Spleen (tissue), 11 donors: Measurements from ENCODE around the gene GNB3. TPM values are rescaled to one million over a fixed set of nuclear protein-coding genes. Genes with fewer than 3 reads are reported as not detected.
A peak's percentile ranks its signal among the peaks of the same experiment; 100 is the strongest.
"Not testable (repeated sequence)": the region's sequence is repeated elsewhere in the genome, so short reads cannot be mapped to it uniquely, and the experiment has no call there.

Experiments used
- DNase-seq: peaks from one replicate; pipeline ENCODE4 v3.0.0-alpha.2; 2020
- H3K27ac ChIP-seq, 8 donors: fragments of 200-600 bp; sonication (generic) in 7 of 8; 1 replicate in 4 of 8; 2 replicates in 4 of 8; pipeline versions ENCODE4 v1.5.0 to v1.8.0; 2016 to 2021; ENCODE audit warnings: inconsistent platforms in 4 of 8, mild to moderate bottlenecking in 4 of 8, moderate library complexity in 1 of 8
- H3K27me3 ChIP-seq, 7 donors: fragments of 200-600 bp; sonication (generic) in 6 of 7; replicated peaks in 1 of 7; 1 replicate in 4 of 7; 2 replicates in 3 of 7; pipeline versions ENCODE4 v1.5.0 to v1.8.0; 2016 to 2021; ENCODE audit warnings: inconsistent platforms in 3 of 7, mild to moderate bottlenecking in 1 of 7
- H3K36me3 ChIP-seq, 6 donors: fragments of 200-600 bp; sonication (generic) in 5 of 6; 1 replicate in 4 of 6; 2 replicates in 2 of 6; pipeline versions ENCODE4 v1.5.0 to v1.8.0; 2016 to 2021; ENCODE audit warnings: inconsistent platforms in 2 of 6
- H3K4me1 ChIP-seq, 6 donors: fragments of 200-600 bp; sonication (generic) in 5 of 6; 1 replicate in 3 of 6; 2 replicates in 3 of 6; pipeline versions ENCODE4 v1.5.0 to v1.8.0; 2016 to 2021; ENCODE audit warnings: inconsistent platforms in 3 of 6
- H3K4me3 ChIP-seq, 8 donors: fragments of 200-600 bp; sonication (generic) in 7 of 8; 1 replicate in 4 of 8; 2 replicates in 4 of 8; pipeline versions ENCODE4 v1.5.0 to v1.8.0; 2016 to 2021; ENCODE audit warnings: inconsistent platforms in 4 of 8, mild to moderate bottlenecking in 4 of 8, moderate library complexity in 2 of 8
- H3K9me3 ChIP-seq, 8 donors: fragments of 200-600 bp; sonication (generic) in 7 of 8; 1 replicate in 4 of 8; 2 replicates in 4 of 8; pipeline versions ENCODE4 v1.5.0 to v1.8.0; 2016 to 2021; ENCODE audit warnings: inconsistent platforms in 4 of 8
- POLR2A ChIP-seq, 3 donors: fragments of 450-650 bp; IDR thresholded peaks; one replicate each; pipeline ENCODE4 v1.5.1; 2017; ENCODE audit warnings: antibody characterized with exemption in 3 of 3, mild to moderate bottlenecking in 1 of 3
- POLR2AphosphoS5 ChIP-seq, 3 donors: sonication (generic); formaldehyde crosslinking; IDR thresholded peaks; one replicate each; pipeline ENCODE4 v1.5.1; 2017; ENCODE audit warnings: antibody characterized with exemption in 3 of 3
- WGBS, 5 donors: extraction: QIAGEN DNeasy Blood & Tissue Kit in 3 of 5; methylation state at CpG; one replicate each; pipeline versions ENCODE4 v1.1.5 to v1.1.7; 2013 to 2018; 5-methylcytosine and 5-hydroxymethylcytosine counted together
- intact Hi-C: fragments of 100-400 bp; cut with DNase I; formaldehyde crosslinking; loops from one replicate; pipeline ENCODE4 v1.15.0; 2023; ENCODE audit warnings: low total_unique reads
- polyA plus RNA-seq, 3 donors: library from polyadenylated mRNA; stranded (reverse); fragments of 200-250 nt; gene quantifications; one replicate each; pipeline ENCODE4 v1.2.1, GENCODE V29; 2013
- total RNA-seq, 7 donors: library from RNA; depleted of rRNA in 3 of 7; stranded (reverse); fragments of >200 nt in 3 of 7; fragmentation: NEBNext Ultra II Directional in 4 of 7; extraction: Animal tissue kit (Norgen Biotek cat#: 25700) in 4 of 7; gene quantifications; one replicate each; pipeline versions ENCODE4 v1.1.0 to v1.2.1, GENCODE V29; 2016 to 2021
- TF ChIP-seq, protein P1 (sequence below), 11 experiments: fragments of 200-600 bp in 7 of 11; fragments of 450-650 bp in 4 of 11; sonication (generic) in 4 of 11; IDR thresholded peaks in 8 of 11; conservative IDR thresholded peaks in 3 of 11; 1 replicate in 7 of 11; 2 replicates in 4 of 11; pipeline versions ENCODE4 v1.4.0 to v1.8.0; 2016 to 2021; ENCODE audit warnings: antibody characterized with exemption in 11 of 11, inconsistent platforms in 4 of 11, mild to moderate bottlenecking in 1 of 11
- donor health status: healthy with polysubstance abuse.
- donor health status: DM: no; HTN: no; CAD: no; lungs with moderate emphysema.
- donor health status: DM: no; HTN: no; CAD: no.
- donor health status: Bipolar disorder and iron deficiency.
- donor health status: healthy.
- donor health status: DM: no; HTN: no; CAD: no.
- donor health status: DM: yes; HTN: yes; CAD: no.

GNB3 gene
- total and polyA plus RNA-seq, 10 donors = 0.75 to 3.9 (median 1.3) TPM

DNA sequence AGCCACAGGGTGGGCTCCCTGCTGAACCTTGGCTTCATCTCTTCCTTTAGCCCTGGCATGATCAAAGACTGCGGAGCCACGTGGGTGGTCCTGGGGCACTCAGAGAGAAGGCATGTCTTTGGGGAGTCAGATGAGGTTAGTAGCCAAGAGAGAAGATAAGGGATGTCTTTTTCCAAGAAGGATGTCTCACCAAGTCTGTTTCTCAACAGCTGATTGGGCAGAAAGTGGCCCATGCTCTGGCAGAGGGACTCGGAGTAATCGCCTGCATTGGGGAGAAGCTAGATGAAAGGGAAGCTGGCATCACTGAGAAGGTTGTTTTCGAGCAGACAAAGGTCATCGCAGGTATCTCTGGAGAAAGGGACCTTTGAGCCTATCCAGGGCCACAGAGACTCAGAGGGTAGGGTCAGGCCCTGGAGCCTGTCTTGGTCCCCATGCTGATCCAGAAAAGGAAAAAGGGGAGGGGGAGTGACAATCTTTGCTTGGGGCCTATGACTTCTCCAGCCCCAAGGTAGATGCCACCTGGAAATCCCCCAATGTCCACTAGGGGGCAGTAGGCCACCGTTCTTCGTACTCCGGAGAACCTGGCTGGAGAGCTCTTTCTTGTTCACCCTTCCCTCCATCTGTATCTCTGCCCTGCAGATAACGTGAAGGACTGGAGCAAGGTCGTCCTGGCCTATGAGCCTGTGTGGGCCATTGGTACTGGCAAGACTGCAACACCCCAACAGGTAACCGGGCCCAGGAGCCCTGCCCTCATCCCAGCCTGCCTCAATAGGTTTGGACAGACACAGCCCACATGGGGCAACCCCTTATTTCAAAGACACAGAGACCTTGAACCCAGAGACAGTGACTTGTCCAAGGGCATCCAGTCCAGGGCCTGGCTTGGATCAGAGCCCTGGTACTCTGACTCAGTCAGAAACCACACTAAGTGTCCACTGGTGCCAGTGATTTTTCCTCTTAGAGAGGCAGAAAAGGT, 28.6 kb downstream of the GNB3 start:
- peak overlapping the region in 5 of 8 donors; percentile 94 to 100 (median 99) for H3K4me3 ChIP-seq
- H3K27me3 ChIP-seq = no peaks in the 10 kb centered on the region
- intact Hi-C loops = loop anchor here (10.0 kb wide), 1 partner anchor 95 kb away; no protein-coding TSS in a partner anchor
- peak overlapping the region in 6 of 8 donors; percentile 20 to 99 (median 98) for H3K27ac ChIP-seq
- 35 to 65% (median 41%) methylated on average over 9 to 12 of the region's 12 CpGs for WGBS, 5 donors
- peak; percentile 92 for DNase-seq
- H3K36me3 ChIP-seq = peaks cover 0 to 49% (median 35%) of the 10 kb centered on the region in 6 donors
- H3K9me3 ChIP-seq = no peaks in the 10 kb centered on the region
- TF ChIP-seq, protein P1, sequence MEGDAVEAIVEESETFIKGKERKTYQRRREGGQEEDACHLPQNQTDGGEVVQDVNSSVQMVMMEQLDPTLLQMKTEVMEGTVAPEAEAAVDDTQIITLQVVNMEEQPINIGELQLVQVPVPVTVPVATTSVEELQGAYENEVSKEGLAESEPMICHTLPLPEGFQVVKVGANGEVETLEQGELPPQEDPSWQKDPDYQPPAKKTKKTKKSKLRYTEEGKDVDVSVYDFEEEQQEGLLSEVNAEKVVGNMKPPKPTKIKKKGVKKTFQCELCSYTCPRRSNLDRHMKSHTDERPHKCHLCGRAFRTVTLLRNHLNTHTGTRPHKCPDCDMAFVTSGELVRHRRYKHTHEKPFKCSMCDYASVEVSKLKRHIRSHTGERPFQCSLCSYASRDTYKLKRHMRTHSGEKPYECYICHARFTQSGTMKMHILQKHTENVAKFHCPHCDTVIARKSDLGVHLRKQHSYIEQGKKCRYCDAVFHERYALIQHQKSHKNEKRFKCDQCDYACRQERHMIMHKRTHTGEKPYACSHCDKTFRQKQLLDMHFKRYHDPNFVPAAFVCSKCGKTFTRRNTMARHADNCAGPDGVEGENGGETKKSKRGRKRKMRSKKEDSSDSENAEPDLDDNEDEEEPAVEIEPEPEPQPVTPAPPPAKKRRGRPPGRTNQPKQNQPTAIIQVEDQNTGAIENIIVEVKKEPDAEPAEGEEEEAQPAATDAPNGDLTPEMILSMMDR (IDR thresholded peaks at IDR 0.05 in 8 of 11, conservative IDR thresholded peaks at IDR 0.05 in 3 of 11) = peak; percentile 87 to 97 (median 94)
- TF ChIP-seq POLR2A (IDR thresholded peaks at IDR 0.05) (no peak), POLR2AphosphoS5 (IDR thresholded peaks at IDR 0.05) (peak; percentile 4 to 60 (median 31))
- H3K4me1 ChIP-seq = peaks cover 31 to 77% (median 64%) of the 10 kb centered on the region in 6 donors

DNA sequence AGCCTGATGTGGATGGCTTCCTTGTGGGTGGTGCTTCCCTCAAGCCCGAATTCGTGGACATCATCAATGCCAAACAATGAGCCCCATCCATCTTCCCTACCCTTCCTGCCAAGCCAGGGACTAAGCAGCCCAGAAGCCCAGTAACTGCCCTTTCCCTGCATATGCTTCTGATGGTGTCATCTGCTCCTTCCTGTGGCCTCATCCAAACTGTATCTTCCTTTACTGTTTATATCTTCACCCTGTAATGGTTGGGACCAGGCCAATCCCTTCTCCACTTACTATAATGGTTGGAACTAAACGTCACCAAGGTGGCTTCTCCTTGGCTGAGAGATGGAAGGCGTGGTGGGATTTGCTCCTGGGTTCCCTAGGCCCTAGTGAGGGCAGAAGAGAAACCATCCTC, 29.6 kb downstream of the GNB3 start:
- H3K4me3 ChIP-seq, DNase-seq, H3K9me3 ChIP-seq, intact Hi-C loops, H3K27me3 ChIP-seq: not testable (repeated sequence)
- WGBS, 5 donors = 61 to 87% (median 71%) methylated on average over 2 to 4 of the region's 4 CpGs
- Histone ChIP-seq H3K4me1 (peaks cover 31 to 87% (median 65%) of the 10 kb centered on the region in 6 donors), H3K27ac (peak overlapping the region in 3 of 8 donors; percentile 43 to 99 (median 99)), H3K36me3 (peaks cover 0 to 39% (median 27%) of the 10 kb centered on the region in 6 donors)

DNA sequence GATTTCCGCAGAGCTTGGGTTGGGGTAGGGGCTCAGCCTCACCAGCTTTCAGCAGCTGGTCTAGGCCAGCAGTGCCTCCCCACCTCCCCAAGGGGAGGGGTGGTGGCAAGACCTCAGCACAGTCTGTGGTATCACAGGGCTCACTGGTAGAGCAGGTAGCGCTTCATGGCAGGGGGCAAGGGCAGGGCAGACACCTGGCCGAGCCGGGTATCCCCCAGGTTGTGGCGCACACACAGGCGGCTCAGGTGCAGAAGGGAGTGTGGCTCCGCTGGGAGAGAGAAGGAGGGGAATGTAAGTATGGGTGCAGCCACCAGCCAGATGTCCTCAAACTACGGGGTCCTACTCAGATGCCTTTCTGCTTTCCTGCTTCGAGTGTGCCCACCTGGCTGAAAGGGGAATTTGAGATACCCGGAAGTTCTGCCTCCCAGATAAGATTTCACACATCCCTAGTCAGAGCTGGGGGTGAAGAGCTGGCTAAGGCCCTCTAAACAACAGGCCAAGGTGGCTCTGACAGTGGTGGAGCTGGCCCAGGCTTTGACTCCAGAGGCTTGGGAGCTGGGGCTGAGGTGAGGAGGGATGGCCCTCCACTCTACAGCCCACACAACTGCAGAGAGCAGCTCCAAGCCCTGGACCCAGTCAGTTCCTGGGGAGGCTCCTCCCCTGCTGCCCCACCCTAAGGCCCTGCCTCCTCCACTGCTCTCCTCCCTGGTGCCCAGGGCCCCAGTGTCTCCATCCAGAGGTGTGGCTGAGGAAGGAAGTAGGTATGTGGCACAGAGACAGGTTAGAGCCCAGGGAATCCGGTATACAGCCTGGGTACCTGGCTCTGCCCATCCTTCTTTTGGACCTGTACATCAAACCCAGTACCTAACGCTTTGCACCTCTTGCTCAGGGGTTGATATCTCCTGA, 30.6 kb downstream of the GNB3 start:
- Histone ChIP-seq H3K4me3 (peak overlapping the region in 6 of 8 donors; percentile 83 to 97 (median 94)), H3K27me3 (no peaks in the 10 kb centered on the region), H3K27ac (peak overlapping the region in 7 of 8 donors; percentile 81 to 99 (median 91)), H3K9me3 (no peaks in the 10 kb centered on the region), H3K36me3 (peaks cover 0 to 40% (median 20%) of the 10 kb centered on the region in 6 donors), H3K4me1 (peaks cover 31 to 84% (median 65%) of the 10 kb centered on the region in 6 donors)
- intact Hi-C loops = no loop called here
- DNase-seq = peak; percentile 80
- WGBS, 5 donors = 49 to 70% (median 61%) methylated on average over 10 to 12 of the region's 12 CpGs
- peak in 2 of 3 donors; percentile 34 to 56 for TF ChIP-seq POLR2AphosphoS5 (IDR thresholded peaks at IDR 0.05)
- TF ChIP-seq POLR2A (IDR thresholded peaks at IDR 0.05) = no peak

DNA sequence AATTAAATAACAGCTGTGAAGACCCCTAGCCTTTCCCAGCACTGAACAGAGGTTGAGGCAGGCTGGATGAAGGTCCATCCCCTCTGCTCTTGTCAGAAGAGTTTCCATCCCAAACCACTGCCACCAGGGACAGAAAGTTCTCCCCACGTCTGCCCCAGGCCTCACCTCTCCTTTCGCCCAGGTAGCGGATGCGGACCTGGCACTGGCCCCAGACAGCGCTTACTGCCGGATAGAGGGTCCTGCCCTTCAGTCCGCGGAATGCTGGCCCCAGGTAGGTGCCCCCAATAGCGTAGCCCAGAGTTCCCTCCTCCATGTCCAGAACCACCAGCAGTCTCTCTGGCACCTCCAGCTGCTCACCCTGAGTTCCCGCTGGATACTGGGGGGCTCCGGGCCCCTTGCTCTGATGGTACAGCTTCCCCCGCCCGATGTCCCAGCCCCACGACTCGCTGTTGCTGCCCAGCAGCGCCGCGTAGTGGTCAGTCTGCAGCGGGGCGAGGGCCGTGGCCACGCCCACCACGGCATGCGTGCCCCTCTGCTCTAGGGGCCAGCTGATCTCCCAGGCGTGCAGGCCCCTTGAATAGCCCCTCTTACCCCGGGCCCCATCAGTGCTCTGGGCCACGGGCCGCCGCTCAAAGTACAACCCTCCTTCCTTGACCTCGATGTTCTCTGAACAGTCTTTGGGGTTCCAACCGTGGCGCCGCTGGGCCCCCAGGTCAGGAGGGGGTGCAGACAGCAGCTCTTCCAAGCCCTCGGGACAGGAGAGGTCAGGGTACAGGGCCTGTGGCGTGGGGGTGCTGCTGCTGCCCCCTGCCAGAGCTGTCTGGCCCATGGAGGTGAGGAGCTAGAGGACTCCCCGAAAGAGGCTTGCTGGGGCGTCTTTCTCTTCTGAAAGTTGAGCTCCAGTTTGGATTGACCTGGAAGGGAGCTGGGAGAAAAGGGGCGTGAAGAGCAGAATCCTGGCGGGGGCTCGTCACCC, 31.6 kb downstream of the GNB3 start:
- intact Hi-C loops = no loop called here

More for the DNA sequence above, 31.6 kb downstream of the GNB3 start:
- 0 to 4% (median 2%) methylated on average over 24 to 40 of the region's 40 CpGs for WGBS, 5 donors
- Histone ChIP-seq H3K4me3 (peak overlapping the region; percentile 71 to 97 (median 92)), H3K9me3 (no peaks in the 10 kb centered on the region), H3K4me1 (peaks cover 31 to 76% (median 58%) of the 10 kb centered on the region in 6 donors), H3K27me3 (no peaks in the 10 kb centered on the region), H3K27ac (peak overlapping the region; percentile 77 to 99 (median 90)), H3K36me3 (peaks cover 0 to 43% (median 20%) of the 10 kb centered on the region in 6 donors)
- TF ChIP-seq, protein P1 (IDR thresholded peaks at IDR 0.05 in 8 of 11, conservative IDR thresholded peaks at IDR 0.05 in 3 of 11) = peak; percentile 81 to 100 (median 99)
- no peak for TF ChIP-seq POLR2A (IDR thresholded peaks at IDR 0.05)
- peak; percentile 87 to 93 (median 90) for TF ChIP-seq POLR2AphosphoS5 (IDR thresholded peaks at IDR 0.05)
- DNase-seq = peak; percentile 97
